CD14-positive monocyte (primary cell): ENCODE measurements around the gene TSC22D3. TPM values are rescaled to one million over a fixed set of nuclear protein-coding genes. Genes with fewer than 3 reads are reported as not detected.
"Not testable (repeated sequence)": the region's sequence is repeated elsewhere in the genome, so short reads cannot be mapped to it uniquely, and the experiment has no call there.

Source experiments
- DNase-seq, 3 donors: peaks; one replicate each; pipeline ENCODE4 v3.0.0-alpha.2; 2011 to 2022
- H2AFZ ChIP-seq: 2 replicates; pipeline ENCODE4 v1.6.0; 2012; ENCODE audit warnings: mild to moderate bottlenecking, low read depth, low read length, inconsistent platforms; ENCODE audit not compliant: insufficient read depth, poor library complexity, severe bottlenecking
- H3K27ac ChIP-seq, 2 donors: 1 replicate in 1 of 2; 2 replicates in 1 of 2; pipeline ENCODE4 v1.5.1; 2012 to 2013; ENCODE audit warnings: low read length in 2 of 2, control low read depth in 1 of 2, inconsistent platforms in 1 of 2, low read depth in 1 of 2, mild to moderate bottlenecking in 1 of 2
- H3K27me3 ChIP-seq, 2 donors: one replicate each; pipeline versions ENCODE4 v1.6.0 to v1.6.1; 2011 to 2013; ENCODE audit warnings: low read length in 2 of 2; ENCODE audit not compliant: control insufficient read depth in 2 of 2, insufficient read depth in 2 of 2
- H3K36me3 ChIP-seq, 2 donors: replicated peaks in 1 of 2; 1 replicate in 1 of 2; 2 replicates in 1 of 2; pipeline versions ENCODE4 v1.5.1 to v1.6.1; 2012 to 2013; ENCODE audit warnings: low read length in 2 of 2, control low read depth in 1 of 2, inconsistent platforms in 1 of 2, mild to moderate bottlenecking in 1 of 2; ENCODE audit not compliant: insufficient read depth in 2 of 2, control insufficient read depth in 1 of 2
- H3K4me1 ChIP-seq, 2 donors: 1 replicate in 1 of 2; 2 replicates in 1 of 2; pipeline versions ENCODE4 v1.5.1 to v1.6.1; 2012 to 2013; ENCODE audit warnings: low read length in 2 of 2, control low read depth in 1 of 2, inconsistent platforms in 1 of 2, mild to moderate bottlenecking in 1 of 2, moderate library complexity in 1 of 2; ENCODE audit not compliant: insufficient read depth in 2 of 2, control insufficient read depth in 1 of 2
- H3K4me2 ChIP-seq: replicated peaks from 2 replicates; pipeline ENCODE3; 2012; ENCODE audit warnings: low read length, moderate library complexity, mild to moderate bottlenecking; ENCODE audit not compliant: poor library complexity, severe bottlenecking; ENCODE audit errors: extremely low read depth
- H3K4me3 ChIP-seq, 3 experiments: fragments of 200-600 bp in 1 of 3; sonication (generic) in 1 of 3; replicated peaks in 1 of 3; 1 replicate in 2 of 3; 2 replicates in 1 of 3; pipeline ENCODE4 v1.5.1; 2011 to 2013; ENCODE audit warnings: low read length in 3 of 3, mild to moderate bottlenecking in 3 of 3, control low read depth in 2 of 3, low read depth in 2 of 3, inconsistent platforms in 1 of 3, moderate library complexity in 1 of 3
- H3K79me2 ChIP-seq: 2 replicates; pipeline ENCODE4 v1.6.0; 2012; ENCODE audit warnings: mild to moderate bottlenecking, control low read depth, inconsistent platforms, low read length, moderate library complexity; ENCODE audit not compliant: insufficient read depth
- H3K9ac ChIP-seq: 2 replicates; pipeline ENCODE4 v1.6.0; 2017; ENCODE audit warnings: low read length, mild to moderate bottlenecking; ENCODE audit not compliant: insufficient read depth, poor library complexity, severe bottlenecking
- H3K9me3 ChIP-seq, 2 donors: replicated peaks in 1 of 2; 1 replicate in 1 of 2; 2 replicates in 1 of 2; pipeline versions ENCODE4 v1.5.1 to v1.6.1; 2012 to 2013; ENCODE audit warnings: low read length in 2 of 2, control low read depth in 1 of 2; ENCODE audit not compliant: control insufficient read depth in 1 of 2, insufficient read depth in 1 of 2
- H4K20me1 ChIP-seq: 2 replicates; pipeline ENCODE4 v1.6.0; 2012; ENCODE audit warnings: mild to moderate bottlenecking, low read length, control low read depth, moderate library complexity; ENCODE audit not compliant: insufficient read depth
- H3K27ac Mint-ChIP-seq, 7 donors: one replicate each; pipeline ENCODE4 v1.8.0; 2020; ENCODE audit warnings: mild to moderate bottlenecking in 7 of 7, mixed read lengths in 7 of 7, moderate library complexity in 6 of 7, inconsistent platforms in 2 of 7
- H3K27me3 Mint-ChIP-seq, 3 donors: one replicate each; pipeline ENCODE4 v1.8.0; 2021 to 2022; ENCODE audit warnings: low read depth in 3 of 3, mild to moderate bottlenecking in 3 of 3, mixed read lengths in 3 of 3, moderate library complexity in 3 of 3, inconsistent platforms in 1 of 3
- H3K36me3 Mint-ChIP-seq, 2 donors: one replicate each; pipeline ENCODE4 v1.8.0; 2020; ENCODE audit warnings: mixed read lengths in 2 of 2, inconsistent platforms in 1 of 2, mild to moderate bottlenecking in 1 of 2
- H3K4me1 Mint-ChIP-seq: one replicate; pipeline ENCODE4 v1.8.0; 2020; ENCODE audit warnings: mild to moderate bottlenecking, mixed read lengths
- H3K4me3 Mint-ChIP-seq, 2 donors: one replicate each; pipeline ENCODE4 v1.8.0; 2020; ENCODE audit warnings: mild to moderate bottlenecking in 2 of 2, mixed read lengths in 2 of 2, moderate library complexity in 1 of 2
- H3K9me3 Mint-ChIP-seq, 7 donors: one replicate each; pipeline ENCODE4 v1.8.0; 2020 to 2022; ENCODE audit warnings: mixed read lengths in 7 of 7, mild to moderate bottlenecking in 6 of 7, moderate library complexity in 6 of 7, inconsistent platforms in 2 of 7
- CTCF ChIP-seq: fragments of 200-600 bp; IDR thresholded peaks from one replicate; pipeline ENCODE4 v1.8.0; 2022; ENCODE audit warnings: antibody characterized with exemption, mild to moderate bottlenecking
- WGBS: methylation state at CpG from one replicate; pipeline ENCODE4 v1.1.5; 2013; ENCODE audit warnings: missing lambda C conversion rate; ENCODE audit not compliant: insufficient coverage; 5-methylcytosine and 5-hydroxymethylcytosine counted together
- intact Hi-C, 2 donors: fragments of 100-400 bp; cut with micrococcal nuclease; formaldehyde crosslinking; loops; one replicate each; pipeline versions ENCODE4 v1.15.0 to v1.15.1; 2023
- polyA plus RNA-seq, 3 donors: library from polyadenylated mRNA; depleted of rRNA in 1 of 3; unstranded in 2 of 3; stranded (reverse) in 1 of 3; fragments of 300-500 nt in 2 of 3; fragments of >200 nt in 1 of 3; fragmentation: Illumina TruSeq in 2 of 3; gene quantifications; 1 replicate in 2 of 3; 2 replicates in 1 of 3; pipeline ENCODE4 v1.2.3, GENCODE V29; 2012 to 2021

Gene TSC22D3
- polyA plus RNA-seq, 3 donors: 171 to 1,562 (median 326) TPM

GRCh38 chrX:107673431-107673830, 102.2 kb downstream of the TSC22D3 start:
- no peak for TF ChIP-seq CTCF
- Histone ChIP-seq H3K27ac (peak overlapping the region; percentile 87 to 95), H3K4me2 (peak overlapping the region; percentile 63), H4K20me1 (no peaks in the 10 kb centered on the region), H3K4me1 (peaks cover 51 to 56% of the 10 kb centered on the region in 2 donors), H3K79me2 (peaks cover 12% of the 10 kb centered on the region), H3K36me3 (no peaks in the 10 kb centered on the region), H3K9ac (peak overlapping the region; percentile 67), H3K27me3 (no peaks in the 10 kb centered on the region), H3K9me3 (no peaks in the 10 kb centered on the region), H3K4me3 (peak overlapping the region in 2 of 3 experiments; percentile 9 to 33), H2AFZ (no peak overlapping the region)
- no peaks in the 10 kb centered on the region for H3K36me3 Mint-ChIP-seq
- peaks cover 48% of the 10 kb centered on the region for H3K4me1 Mint-ChIP-seq
- H3K27ac Mint-ChIP-seq: peak overlapping the region; percentile 89 to 99 (median 97)
- peaks cover 0 to 8% (median 3%) of the 10 kb centered on the region in 3 donors for H3K27me3 Mint-ChIP-seq
- H3K9me3 Mint-ChIP-seq: no peaks in the 10 kb centered on the region
- WGBS: 23% methylated on average over 3 of the region's 6 CpGs
- H3K4me3 Mint-ChIP-seq: peak overlapping the region; percentile 55 to 68
- intact Hi-C loops: no loop called here
- DNase-seq: no peak

GRCh38 chrX:107672955-107673378, 102.6 kb downstream of the TSC22D3 start:
- TF ChIP-seq CTCF: peak; percentile 68
- peak overlapping the region; percentile 63 for H3K4me2 ChIP-seq
- DNase-seq: peak; percentile 79 to 92 (median 81)
- peak overlapping the region in 2 of 3 experiments; percentile 9 to 33 for H3K4me3 ChIP-seq
- no peaks in the 10 kb centered on the region for H3K9me3 ChIP-seq
- Mint-ChIP-seq H3K4me1 (peaks cover 45% of the 10 kb centered on the region), H3K9me3 (no peaks in the 10 kb centered on the region), H3K27me3 (peaks cover 0 to 8% (median 3%) of the 10 kb centered on the region in 3 donors), H3K27ac (peak overlapping the region; percentile 89 to 99 (median 97)), H3K36me3 (no peaks in the 10 kb centered on the region), H3K4me3 (peak overlapping the region; percentile 44 to 68)
- H3K36me3 ChIP-seq: no peaks in the 10 kb centered on the region
- H4K20me1 ChIP-seq: no peaks in the 10 kb centered on the region
- no peaks in the 10 kb centered on the region for H3K27me3 ChIP-seq
- peaks cover 12% of the 10 kb centered on the region for H3K79me2 ChIP-seq
- no peak overlapping the region for H2AFZ ChIP-seq
- H3K9ac ChIP-seq: peak overlapping the region; percentile 67
- intact Hi-C loops: no loop called here
- peak overlapping the region; percentile 87 to 95 for H3K27ac ChIP-seq
- no CpG with 5 or more reads among the region's 9 CpGs for WGBS
- H3K4me1 ChIP-seq: peaks cover 47 to 51% of the 10 kb centered on the region in 2 donors

GRCh38 chrX:107671256-107671655, 104.3 kb downstream of the TSC22D3 start:
- intact Hi-C loops, H3K79me2 ChIP-seq, H3K36me3 Mint-ChIP-seq, H3K9me3 Mint-ChIP-seq, H3K27ac Mint-ChIP-seq, H2AFZ ChIP-seq, H3K27ac ChIP-seq, DNase-seq, H3K27me3 Mint-ChIP-seq, H3K4me3 Mint-ChIP-seq, H3K9me3 ChIP-seq, H3K4me2 ChIP-seq, H3K4me3 ChIP-seq, H3K27me3 ChIP-seq, H4K20me1 ChIP-seq, H3K9ac ChIP-seq, H3K36me3 ChIP-seq: not testable (repeated sequence)
- H3K4me1 Mint-ChIP-seq: peaks cover 31% of the 10 kb centered on the region
- WGBS: 100% methylated on average over 7 of the region's 9 CpGs
- H3K4me1 ChIP-seq: peaks cover 34 to 36% of the 10 kb centered on the region in 2 donors
